AG09319 (cell line): Measurements from ENCODE around the gene LPIN3.
A peak's percentile ranks its signal among the peaks of the same experiment; 100 is the strongest.

Source experiments
- DNase-seq: peaks from one replicate; pipeline ENCODE4 v3.0.0-alpha.2; 2010; ENCODE audit warnings: low read depth; ENCODE audit errors: extremely low read depth
- TF ChIP-seq, protein P1 (sequence below): IDR thresholded peaks from 2 replicates; pipeline ENCODE4 v1.5.1; 2011; ENCODE audit warnings: low read depth, mild to moderate bottlenecking, inconsistent platforms, low read length, moderate library complexity

Gene LPIN3

DNA sequence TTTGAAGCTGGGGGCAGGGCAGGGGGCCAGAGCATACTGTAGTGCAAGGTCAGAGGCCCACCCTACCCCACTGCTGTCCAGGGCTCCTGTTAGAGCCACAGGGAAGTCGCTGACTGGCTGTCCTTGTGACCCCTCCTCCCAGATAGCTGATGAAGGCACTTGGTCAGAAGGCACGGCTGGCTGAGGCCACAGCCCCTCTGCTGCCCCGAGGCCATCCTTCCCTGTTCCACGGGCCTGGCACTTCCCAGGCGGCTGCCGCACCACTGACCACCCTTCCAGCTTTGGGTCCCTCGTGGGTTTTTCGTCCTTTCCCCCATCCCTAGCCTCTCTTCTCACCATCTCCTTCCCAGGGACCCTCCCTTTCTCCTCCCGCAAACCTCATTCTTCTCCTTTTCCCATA lies 35.2 kb downstream of the LPIN3 start:
- DNase-seq = no peak
- TF ChIP-seq, protein P1, sequence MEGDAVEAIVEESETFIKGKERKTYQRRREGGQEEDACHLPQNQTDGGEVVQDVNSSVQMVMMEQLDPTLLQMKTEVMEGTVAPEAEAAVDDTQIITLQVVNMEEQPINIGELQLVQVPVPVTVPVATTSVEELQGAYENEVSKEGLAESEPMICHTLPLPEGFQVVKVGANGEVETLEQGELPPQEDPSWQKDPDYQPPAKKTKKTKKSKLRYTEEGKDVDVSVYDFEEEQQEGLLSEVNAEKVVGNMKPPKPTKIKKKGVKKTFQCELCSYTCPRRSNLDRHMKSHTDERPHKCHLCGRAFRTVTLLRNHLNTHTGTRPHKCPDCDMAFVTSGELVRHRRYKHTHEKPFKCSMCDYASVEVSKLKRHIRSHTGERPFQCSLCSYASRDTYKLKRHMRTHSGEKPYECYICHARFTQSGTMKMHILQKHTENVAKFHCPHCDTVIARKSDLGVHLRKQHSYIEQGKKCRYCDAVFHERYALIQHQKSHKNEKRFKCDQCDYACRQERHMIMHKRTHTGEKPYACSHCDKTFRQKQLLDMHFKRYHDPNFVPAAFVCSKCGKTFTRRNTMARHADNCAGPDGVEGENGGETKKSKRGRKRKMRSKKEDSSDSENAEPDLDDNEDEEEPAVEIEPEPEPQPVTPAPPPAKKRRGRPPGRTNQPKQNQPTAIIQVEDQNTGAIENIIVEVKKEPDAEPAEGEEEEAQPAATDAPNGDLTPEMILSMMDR = no peak

DNA sequence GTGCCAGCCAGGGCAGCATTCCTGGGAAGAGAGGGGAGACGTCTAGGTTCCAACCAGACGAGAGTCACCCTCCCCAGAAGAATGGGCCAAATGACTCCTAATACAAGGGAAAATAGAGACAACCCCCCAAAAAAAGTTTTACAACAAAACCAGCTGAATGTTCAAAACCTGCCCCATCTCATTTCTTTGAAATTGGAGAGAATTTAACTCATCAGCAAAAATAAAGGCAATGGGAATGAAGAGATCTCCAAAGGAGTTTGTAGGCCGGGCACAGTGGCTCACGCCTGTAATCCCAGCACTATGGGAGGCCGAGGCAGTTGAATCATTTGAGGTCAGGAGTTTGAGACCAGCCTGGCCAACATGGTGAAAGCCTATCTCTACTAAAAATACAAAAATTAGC lies 35.7 kb downstream of the LPIN3 start:
- TF ChIP-seq, protein P1 = no peak
- DNase-seq = no peak

DNA sequence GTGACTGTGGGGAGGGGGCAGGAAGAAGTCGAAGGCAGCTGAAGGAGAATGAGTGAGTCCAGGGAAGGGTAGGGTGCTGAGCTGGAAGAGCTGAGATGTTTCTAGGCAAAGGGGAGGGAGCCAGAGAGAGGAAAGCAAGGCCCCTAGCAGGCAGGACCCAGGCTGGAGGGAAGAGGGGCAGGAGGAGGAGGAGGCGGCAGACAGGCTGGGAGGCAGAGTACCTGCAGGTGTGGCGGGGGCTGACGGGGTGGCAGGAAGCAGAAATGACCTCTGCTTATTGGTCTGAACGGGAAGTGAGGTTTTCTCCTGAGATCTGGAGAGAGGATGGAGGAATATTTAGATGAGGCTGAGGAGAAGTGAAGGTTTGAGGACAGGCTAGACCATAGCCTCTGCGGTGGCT lies 36.7 kb downstream of the LPIN3 start:
- DNase-seq = no peak
- TF ChIP-seq, protein P1 = no peak

DNA sequence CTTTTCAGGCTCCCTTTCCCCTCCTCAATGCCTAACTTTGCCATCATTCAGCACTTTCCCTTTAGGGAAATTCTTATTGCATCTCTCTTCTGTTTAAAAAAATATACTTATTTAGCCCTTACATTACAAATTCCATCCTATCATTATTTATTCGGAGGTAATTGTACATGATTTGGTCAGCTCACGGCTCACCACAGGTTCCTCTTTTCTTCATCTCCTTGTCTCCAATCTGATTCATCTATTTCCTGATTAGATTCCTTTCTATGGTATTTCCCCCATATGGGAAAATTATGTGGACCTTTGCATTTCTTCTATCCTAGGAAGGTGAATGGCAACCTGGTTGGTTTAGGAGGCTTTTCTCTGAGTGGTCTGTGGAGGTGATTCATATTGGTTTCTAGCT lies 38.9 kb downstream of the LPIN3 start:
- TF ChIP-seq, protein P1 = no peak
- DNase-seq = no peak

DNA sequence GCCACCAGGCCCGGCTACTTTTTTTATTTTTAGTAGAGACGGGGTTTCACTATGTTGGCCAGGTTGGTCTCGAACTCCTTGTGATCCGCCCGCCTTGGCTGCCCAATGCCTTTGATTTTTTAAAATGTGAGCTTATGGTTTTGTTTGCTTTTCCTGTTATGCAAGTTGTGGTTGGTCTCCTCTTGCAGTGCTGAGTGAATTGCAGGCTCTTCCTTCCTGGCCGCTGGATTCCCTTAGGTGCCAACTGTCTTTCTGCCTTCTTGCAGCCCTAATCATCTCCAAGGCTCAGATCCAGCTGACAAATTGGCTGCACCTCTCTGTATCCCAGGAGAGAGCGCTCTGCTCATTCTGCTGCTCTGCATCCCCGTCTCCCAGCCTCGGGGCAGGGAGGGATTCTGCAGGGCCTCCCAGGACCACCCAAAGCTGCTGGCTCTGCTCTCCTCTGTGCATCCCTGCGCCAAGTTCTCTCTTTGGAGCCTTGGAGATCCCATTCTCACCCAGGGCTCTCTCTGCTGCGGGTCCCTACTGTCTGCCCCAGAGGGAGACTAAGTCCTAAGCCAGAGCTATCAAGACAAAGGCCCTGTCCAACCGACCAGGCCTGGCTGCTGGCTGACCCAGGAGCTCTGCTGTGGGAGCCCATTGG lies 40.1 kb downstream of the LPIN3 start:
- DNase-seq = no peak
- TF ChIP-seq, protein P1 = no peak

DNA sequence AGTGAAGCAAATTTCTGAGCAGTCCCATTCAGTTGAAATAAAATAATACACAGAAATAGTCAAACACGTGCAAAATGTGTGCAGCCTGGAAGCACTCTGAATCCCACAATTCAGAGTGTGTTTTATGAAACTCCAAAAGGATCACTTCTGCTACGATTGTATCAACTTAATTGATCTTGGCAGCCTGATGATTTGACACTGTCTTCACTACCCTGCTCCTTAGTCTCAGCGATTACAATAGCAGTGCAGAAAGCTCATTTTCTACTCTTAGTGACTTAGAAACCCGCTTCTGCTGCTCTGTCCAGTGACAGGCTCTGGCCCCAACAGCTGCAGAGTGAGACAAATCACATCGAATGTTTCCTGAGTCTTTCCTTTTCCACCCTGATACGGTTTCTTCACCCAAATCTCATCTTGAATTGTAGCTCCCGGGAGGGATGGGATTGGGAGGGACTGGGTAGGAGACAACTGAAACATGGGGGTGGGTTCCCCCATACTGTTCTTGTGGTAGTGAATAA lies 42.2 kb downstream of the LPIN3 start:
- DNase-seq = no peak
- TF ChIP-seq, protein P1 = no peak

DNA sequence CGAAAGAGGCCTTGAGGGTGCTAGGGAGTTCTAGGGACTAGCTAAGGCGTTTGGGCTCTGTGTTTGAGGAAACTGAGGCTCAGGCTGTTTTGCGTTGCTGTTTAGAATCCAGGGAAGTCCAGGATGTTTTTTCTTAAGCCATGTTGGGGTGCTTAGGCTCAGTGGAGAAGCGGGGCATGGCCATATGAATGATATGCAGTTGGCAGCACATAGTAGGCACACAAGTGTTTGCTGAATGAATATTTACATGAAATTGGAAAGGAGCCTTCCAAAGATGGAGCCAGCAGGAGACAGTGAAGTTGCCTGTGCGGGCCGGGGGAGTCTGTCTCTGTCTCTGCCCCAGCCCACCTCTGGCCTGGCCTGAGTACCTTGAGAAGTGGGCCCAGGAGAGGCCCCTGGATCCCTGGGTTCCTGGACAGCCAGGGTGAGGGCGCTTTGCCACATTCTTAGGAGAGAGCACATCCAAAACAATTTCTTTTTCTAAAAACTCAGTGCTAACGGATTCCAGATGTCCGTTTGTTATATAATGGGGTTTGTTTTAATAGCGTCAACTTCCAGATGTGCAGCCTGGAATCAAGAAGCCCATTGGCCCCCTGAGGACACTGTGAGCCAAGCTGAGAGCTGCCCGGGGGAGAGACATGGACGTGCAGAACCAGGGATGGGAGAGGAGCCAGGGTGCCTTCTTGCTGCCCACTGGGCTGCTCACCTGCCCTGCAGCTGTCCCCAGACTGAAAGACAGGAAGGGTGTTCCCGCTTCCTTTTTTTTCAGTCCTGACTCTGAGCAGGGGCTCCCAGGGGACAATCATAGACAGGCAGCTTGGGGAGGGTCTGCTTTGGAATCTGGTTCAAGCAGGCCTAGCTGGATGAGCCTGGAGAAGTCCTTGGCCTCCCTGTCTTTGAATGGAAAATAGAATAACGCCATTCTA lies 46.1 kb downstream of the LPIN3 start:
- DNase-seq = peak; percentile 52
- TF ChIP-seq, protein P1 = no peak
